Activated T-cell treated with anti-CD3 and anti-CD28 coated beads, Interleukin-2, amount 50 U/mL, for 24 hours (primary cell): ENCODE measurements around the gene NUDT14.

Experiments used
- DNase-seq: peaks from one replicate; pipeline ENCODE4 v3.0.0-alpha.2; 2020
- H3K27ac Mint-ChIP-seq: 2 replicates; pipeline ENCODE4 v1.8.0; 2020; ENCODE audit warnings: mild to moderate bottlenecking, mixed read lengths
- H3K27me3 Mint-ChIP-seq: 2 replicates; pipeline ENCODE4 v1.8.0; 2020; ENCODE audit warnings: mixed read lengths
- H3K36me3 Mint-ChIP-seq: 2 replicates; pipeline ENCODE4 v1.8.0; 2020; ENCODE audit warnings: low read depth, mixed read lengths
- H3K4me1 Mint-ChIP-seq: 2 replicates; pipeline ENCODE4 v1.8.0; 2020; ENCODE audit warnings: low read depth, mixed read lengths
- H3K4me3 Mint-ChIP-seq: 2 replicates; pipeline ENCODE4 v1.8.0; 2020; ENCODE audit warnings: mild to moderate bottlenecking, moderate library complexity, mixed read lengths
- H3K9me3 Mint-ChIP-seq: 2 replicates; pipeline ENCODE4 v1.8.0; 2020; ENCODE audit warnings: mixed read lengths

NUDT14 gene

GRCh38 chr14:105180592-105181548 lies at the start of gene NUDT14:
Gene NUDT14, minus strand, starts transcription at chr14:105181312. Its CDS starts 103 bp downstream, at chr14:105181209.
- DNase-seq: peak; percentile 94
- peak within 1 kb of the TSS; percentile 64 for H3K27ac Mint-ChIP-seq
- peaks cover 9% of the 10 kb centered on the region for H3K4me1 Mint-ChIP-seq
- no peaks in the 10 kb centered on the region for H3K9me3 Mint-ChIP-seq
- H3K27me3 Mint-ChIP-seq: no peaks in the 10 kb centered on the region
- peak within 1 kb of the TSS; percentile 75 for H3K4me3 Mint-ChIP-seq
- no peaks in the 10 kb centered on the region for H3K36me3 Mint-ChIP-seq

GRCh38 chr14:105229099-105229655 lies 48.1 kb upstream of the NUDT14 start:
- Mint-ChIP-seq H3K36me3 (peaks cover 36% of the 10 kb centered on the region), H3K9me3 (no peaks in the 10 kb centered on the region), H3K27me3 (no peaks in the 10 kb centered on the region), H3K27ac (no peak overlapping the region), H3K4me3 (no peak overlapping the region), H3K4me1 (no peaks in the 10 kb centered on the region)
- DNase-seq: no peak

- no peaks in the 10 kb centered on the region for H3K27me3 Mint-ChIP-seq
- H3K4me3 Mint-ChIP-seq: no peak overlapping the region
Observed at GRCh38 chr14:105228562-105228961, 47.5 kb upstream of the NUDT14 start.

GRCh38 chr14:105227346-105227745 lies 46.2 kb upstream of the NUDT14 start:
- no peaks in the 10 kb centered on the region for H3K9me3 Mint-ChIP-seq
- H3K4me3 Mint-ChIP-seq: no peak overlapping the region
- peaks cover 50% of the 10 kb centered on the region for H3K36me3 Mint-ChIP-seq
- H3K27me3 Mint-ChIP-seq: no peaks in the 10 kb centered on the region
- no peaks in the 10 kb centered on the region for H3K4me1 Mint-ChIP-seq
- H3K27ac Mint-ChIP-seq: no peak overlapping the region
- DNase-seq: no peak

More at GRCh38 chr14:105228562-105228961, 47.5 kb upstream of the NUDT14 start:
- no peaks in the 10 kb centered on the region for H3K9me3 Mint-ChIP-seq
- H3K4me1 Mint-ChIP-seq: no peaks in the 10 kb centered on the region
- peaks cover 42% of the 10 kb centered on the region for H3K36me3 Mint-ChIP-seq
- no peak overlapping the region for H3K27ac Mint-ChIP-seq
- no peak for DNase-seq

- DNase-seq: no peak
- H3K36me3 Mint-ChIP-seq: peaks cover 60% of the 10 kb centered on the region
- H3K27me3 Mint-ChIP-seq: no peaks in the 10 kb centered on the region
- no peaks in the 10 kb centered on the region for H3K4me1 Mint-ChIP-seq
- no peak overlapping the region for H3K27ac Mint-ChIP-seq
- no peaks in the 10 kb centered on the region for H3K9me3 Mint-ChIP-seq
- no peak overlapping the region for H3K4me3 Mint-ChIP-seq
Observed at GRCh38 chr14:105226198-105226597, 45.1 kb upstream of the NUDT14 start.

GRCh38 chr14:105224845-105225570 lies 43.9 kb upstream of the NUDT14 start:
- Mint-ChIP-seq H3K36me3 (peaks cover 72% of the 10 kb centered on the region), H3K4me3 (no peak overlapping the region), H3K27ac (no peak overlapping the region), H3K4me1 (no peaks in the 10 kb centered on the region), H3K27me3 (no peaks in the 10 kb centered on the region), H3K9me3 (no peaks in the 10 kb centered on the region)
- no peak for DNase-seq

GRCh38 chr14:105223770-105224544 lies 42.8 kb upstream of the NUDT14 start:
- Mint-ChIP-seq H3K36me3 (peaks cover 77% of the 10 kb centered on the region), H3K9me3 (no peaks in the 10 kb centered on the region), H3K27me3 (no peaks in the 10 kb centered on the region), H3K27ac (no peak overlapping the region), H3K4me3 (no peak overlapping the region), H3K4me1 (no peaks in the 10 kb centered on the region)
- DNase-seq: no peak

GRCh38 chr14:105223260-105223659 lies 42.1 kb upstream of the NUDT14 start:
- Mint-ChIP-seq H3K9me3 (no peaks in the 10 kb centered on the region), H3K4me1 (no peaks in the 10 kb centered on the region), H3K36me3 (peaks cover 83% of the 10 kb centered on the region), H3K27me3 (no peaks in the 10 kb centered on the region), H3K4me3 (no peak overlapping the region), H3K27ac (no peak overlapping the region)
- no peak for DNase-seq

GRCh38 chr14:105221598-105222178 lies 40.6 kb upstream of the NUDT14 start:
- Mint-ChIP-seq H3K9me3 (no peaks in the 10 kb centered on the region), H3K4me3 (no peak overlapping the region), H3K36me3 (peaks cover 90% of the 10 kb centered on the region), H3K4me1 (no peaks in the 10 kb centered on the region), H3K27me3 (no peaks in the 10 kb centered on the region), H3K27ac (no peak overlapping the region)
- DNase-seq: no peak

- Mint-ChIP-seq H3K9me3 (no peaks in the 10 kb centered on the region), H3K27me3 (no peaks in the 10 kb centered on the region), H3K4me3 (no peak overlapping the region), H3K4me1 (no peaks in the 10 kb centered on the region), H3K27ac (no peak overlapping the region), H3K36me3 (peaks cover 85% of the 10 kb centered on the region)
- no peak for DNase-seq
Observed at GRCh38 chr14:105220699-105221597, 39.8 kb upstream of the NUDT14 start.

GRCh38 chr14:105219753-105220152 lies 38.6 kb upstream of the NUDT14 start:
- H3K4me1 Mint-ChIP-seq: no peaks in the 10 kb centered on the region
- no peak for DNase-seq
- H3K4me3 Mint-ChIP-seq: no peak overlapping the region
- no peak overlapping the region for H3K27ac Mint-ChIP-seq
- no peaks in the 10 kb centered on the region for H3K27me3 Mint-ChIP-seq
- no peaks in the 10 kb centered on the region for H3K9me3 Mint-ChIP-seq
- H3K36me3 Mint-ChIP-seq: peaks cover 80% of the 10 kb centered on the region

- Mint-ChIP-seq H3K4me1 (no peaks in the 10 kb centered on the region), H3K27me3 (no peaks in the 10 kb centered on the region), H3K36me3 (peaks cover 73% of the 10 kb centered on the region), H3K27ac (no peak overlapping the region), H3K9me3 (no peaks in the 10 kb centered on the region), H3K4me3 (no peak overlapping the region)
- no peak for DNase-seq
Observed at GRCh38 chr14:105219043-105219612, 38.0 kb upstream of the NUDT14 start.

GRCh38 chr14:105218611-105219010 lies 37.5 kb upstream of the NUDT14 start:
- DNase-seq: no peak
- Mint-ChIP-seq H3K27ac (no peak overlapping the region), H3K4me1 (no peaks in the 10 kb centered on the region), H3K27me3 (no peaks in the 10 kb centered on the region), H3K36me3 (peaks cover 68% of the 10 kb centered on the region), H3K9me3 (no peaks in the 10 kb centered on the region), H3K4me3 (no peak overlapping the region)
